ENCODE measurements around the gene TMEM125. TPM values are rescaled to one million over a fixed set of nuclear protein-coding genes. Genes with fewer than 3 reads are reported as not detected.

TMEM125 gene
- total and polyA plus RNA-seq, 10 of the 15 experiments (the other 5 are each of a cell fraction or from before 2014, with no cell fraction given): 0.28 TPM; not detected in 9

GRCh38 chr1:43296207-43296606 is 26.4 kb downstream of the TMEM125 start (continued):
- TF ChIP-seq ZBTB11 (CRISPR knock-in tag; IDR thresholded peaks at IDR 0.05) (no peak), TCF7 (IDR thresholded peaks at IDR 0.05; ENCODE audit: borderline replicate concordance) (no peak), BACH1 (IDR thresholded peaks at IDR 0.05; ENCODE audit: borderline replicate concordance) (no peak), NFIC (IDR thresholded peaks at IDR 0.05; ENCODE audit: low read depth, low read length) (no peak)

GRCh38 chr1:43298055-43298454 is 28.3 kb downstream of the TMEM125 start:
- no peak for ATAC-seq
- intact Hi-C loops (cut with micrococcal nuclease; ENCODE audit: unreplicated experiment) (loop anchor here (5.0 kb wide), 1 partner anchor 69 kb away; the partner anchor contains the start of gene ELOVL1), in situ Hi-C loops (cut with MboI) (no loop called here)
- H3K9ac ChIP-seq (ENCODE audit: control insufficient read depth, insufficient read depth, low read length): no peak overlapping the region
- ChIA-PET POLR2A (no interaction called here), RAD21 (ENCODE audit: unreplicated experiment) (no interaction called here), CTCF (interaction anchor here (0.6 to 1.8 kb wide), 2 partner anchors 12 to 71 kb away, joined by 3 to 5 read pairs; no protein-coding TSS in a partner anchor), SMC1A (ENCODE audit: uncharacterized antibody, unreplicated experiment) (interaction anchor here (1.3 kb wide), 2 partner anchors 10 to 26 kb away, joined by 3 to 4 read pairs; no protein-coding TSS in a partner anchor)
- H3K79me2 ChIP-seq (ENCODE audit: control insufficient read depth, insufficient read depth, low read length): no peaks in the 10 kb centered on the region
- no peaks in the 10 kb centered on the region for H3K27me3 ChIP-seq (replicated peaks in 1 of 2; ENCODE audit: control insufficient read depth in 2 of 2, insufficient read depth in 2 of 2, low read length in 1 of 2)
- no peak overlapping the region for H3K4me3 ChIP-seq
- H2AFZ ChIP-seq (ENCODE audit: control insufficient read depth, low read depth, low read length): no peak overlapping the region
- BruUV-seq (replicated peaks): no TSS peak
- peaks cover 13% of the 10 kb centered on the region for H3K4me1 ChIP-seq (ENCODE audit: control insufficient read depth, insufficient read depth, low read length)
- H3K36me3 ChIP-seq (ENCODE audit: control insufficient read depth in 2 of 2, insufficient read depth in 2 of 2, low read length in 1 of 2): no peaks in the 10 kb centered on the region
- FAIRE-seq: no peak
- DNase-seq (ENCODE audit: low read depth, low spot score): no peak
- TF ChIP-seq SUPT20H (IDR thresholded peaks at IDR 0.05; ENCODE audit: borderline replicate concordance, control insufficient read depth, low read depth, low read length) (no peak), CBX5 (IDR thresholded peaks at IDR 0.05; ENCODE audit: low read depth) (no peak), RB1 (IDR thresholded peaks at IDR 0.05; ENCODE audit: borderline replicate concordance) (no peak), CHD2 (IDR thresholded peaks at IDR 0.05; ENCODE audit: borderline replicate concordance, low read depth, low read length) (no peak), FOXM1 (IDR thresholded peaks at IDR 0.05; ENCODE audit: low read depth, low read length) (no peak), ZNF622 (IDR thresholded peaks at IDR 0.05) (no peak)
- WGBS (ENCODE audit: insufficient coverage, insufficient replicate concordance, low lambda C conversion rate, missing lambda C conversion rate): 38% methylated on average over 1 of the region's 1 CpG
- H3K4me2 ChIP-seq (ENCODE audit: control insufficient read depth, insufficient read depth): no peak overlapping the region
- no peaks in the 10 kb centered on the region for H4K20me1 ChIP-seq (ENCODE audit: control insufficient read depth, insufficient read depth)
- no peaks in the 10 kb centered on the region for H3K9me3 ChIP-seq (replicated peaks; ENCODE audit: control insufficient read depth, insufficient read depth, low read length)
- H3K27ac ChIP-seq (ENCODE audit: control insufficient read depth, insufficient read depth): no peak overlapping the region

Measured in GM12878 (cell line).